Liver (tissue), 2 donors: Measurements from ENCODE around the gene SIK3.

ENCODE experiments used
- REST ChIP-seq: IDR thresholded peaks from 2 replicates; pipeline ENCODE4 v1.6.1; 2016; ENCODE audit warnings: antibody characterized with exemption, mild to moderate bottlenecking
- ZBTB33 ChIP-seq: IDR thresholded peaks from 2 replicates; pipeline ENCODE4 v1.6.1; 2016; ENCODE audit warnings: antibody characterized with exemption
- TF ChIP-seq, protein P1 (sequence below): fragments of 150-350 bp; IDR thresholded peaks from 2 replicates; pipeline ENCODE4 v1.5.1; 2017; ENCODE audit warnings: improper control_type of control experiment, low read depth, low read length; ENCODE audit not compliant: missing input control
- donor health status: healthy.

- no peak for TF ChIP-seq ZBTB33
- TF ChIP-seq, protein P1, sequence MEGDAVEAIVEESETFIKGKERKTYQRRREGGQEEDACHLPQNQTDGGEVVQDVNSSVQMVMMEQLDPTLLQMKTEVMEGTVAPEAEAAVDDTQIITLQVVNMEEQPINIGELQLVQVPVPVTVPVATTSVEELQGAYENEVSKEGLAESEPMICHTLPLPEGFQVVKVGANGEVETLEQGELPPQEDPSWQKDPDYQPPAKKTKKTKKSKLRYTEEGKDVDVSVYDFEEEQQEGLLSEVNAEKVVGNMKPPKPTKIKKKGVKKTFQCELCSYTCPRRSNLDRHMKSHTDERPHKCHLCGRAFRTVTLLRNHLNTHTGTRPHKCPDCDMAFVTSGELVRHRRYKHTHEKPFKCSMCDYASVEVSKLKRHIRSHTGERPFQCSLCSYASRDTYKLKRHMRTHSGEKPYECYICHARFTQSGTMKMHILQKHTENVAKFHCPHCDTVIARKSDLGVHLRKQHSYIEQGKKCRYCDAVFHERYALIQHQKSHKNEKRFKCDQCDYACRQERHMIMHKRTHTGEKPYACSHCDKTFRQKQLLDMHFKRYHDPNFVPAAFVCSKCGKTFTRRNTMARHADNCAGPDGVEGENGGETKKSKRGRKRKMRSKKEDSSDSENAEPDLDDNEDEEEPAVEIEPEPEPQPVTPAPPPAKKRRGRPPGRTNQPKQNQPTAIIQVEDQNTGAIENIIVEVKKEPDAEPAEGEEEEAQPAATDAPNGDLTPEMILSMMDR: no peak
- TF ChIP-seq REST: no peak
These were observed 275.0 kb downstream of the SIK3 start, which contains the start of gene APOA4 for GRCh38 chr11:116823031-116823843.
